Activated CD8-positive, alpha-beta T cell treated with anti-CD3 and anti-CD28 coated beads, Interleukin-2, amount 10 ng/mL, durations not matched to agents 7 days and 5 days (primary cell): ENCODE measurements around the gene MAPK6. TPM values are rescaled to one million over a fixed set of nuclear protein-coding genes. Genes with fewer than 3 reads are reported as not detected.
A peak's percentile ranks its signal among the peaks of the same experiment; 100 is the strongest.

ENCODE experiments used
- ATAC-seq: fragments of 150-1000 bp; cut with Tn5 transposase; one replicate; pipeline ENCODE4 v1.10.0; 2021; ENCODE audit warnings: moderate library complexity
- CTCF ChIA-PET: fragments of 350-600 bp; sonication (Branson Sonifier 250); formaldehyde crosslinking; loops from one replicate; lab custom pipeline; 2021; ENCODE audit warnings: antibody characterized with exemption; lab: Charles Lee
- POLR2A ChIA-PET: fragments of 350-600 bp; sonication (Branson Sonifier 250); formaldehyde crosslinking; loops from one replicate; lab custom pipeline; 2021; ENCODE audit warnings: antibody characterized with exemption; lab: Charles Lee
- DNase-seq: peaks from one replicate; pipeline ENCODE4 v3.0.0-alpha.2; 2020
- H3K27ac Mint-ChIP-seq: one replicate; pipeline ENCODE4 v1.8.0; 2021; ENCODE audit warnings: mild to moderate bottlenecking, mixed read lengths
- H3K27me3 Mint-ChIP-seq: one replicate; pipeline ENCODE4 v1.8.0; 2021; ENCODE audit warnings: low read depth, mixed read lengths
- H3K36me3 Mint-ChIP-seq: one replicate; pipeline ENCODE4 v1.8.0; 2021; ENCODE audit warnings: low read depth, mixed read lengths
- H3K4me1 Mint-ChIP-seq: one replicate; pipeline ENCODE4 v1.8.0; 2021; ENCODE audit warnings: low read depth, mixed read lengths
- H3K4me3 Mint-ChIP-seq: one replicate; pipeline ENCODE4 v1.8.0; 2021; ENCODE audit warnings: mild to moderate bottlenecking, mixed read lengths
- H3K9me3 Mint-ChIP-seq: one replicate; pipeline ENCODE4 v1.8.0; 2022; ENCODE audit warnings: mixed read lengths; ENCODE audit not compliant: insufficient read depth
- total RNA-seq, 2 experiments: library from RNA; stranded (reverse); gene quantifications; one replicate each; pipeline ENCODE4 v1.2.3, GENCODE V29; 2021

Gene MAPK6
- total RNA-seq, 2 experiments from 2014 or later, result 26.5 to 31.8 TPM

DNA sequence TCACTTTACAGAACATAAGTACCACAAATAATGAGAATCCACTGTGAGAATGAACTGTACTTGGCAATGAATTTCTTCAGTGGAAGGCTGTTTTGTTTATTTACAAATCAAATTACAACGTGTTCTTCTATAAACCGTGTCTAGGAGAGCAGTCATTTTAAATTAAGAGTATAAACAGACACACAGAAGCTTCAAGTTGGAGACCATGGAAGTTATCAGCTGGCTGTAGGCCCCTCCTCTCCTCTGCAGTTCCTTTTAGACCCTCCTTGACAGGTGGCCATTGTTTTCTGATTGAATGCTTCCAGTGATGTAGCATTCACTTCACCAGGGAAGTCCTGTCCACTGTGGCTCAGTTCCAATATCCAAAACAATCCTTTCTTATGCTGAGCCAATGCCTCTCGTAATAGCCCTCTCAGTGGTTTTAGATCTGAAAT is 7.3 kb upstream of the MAPK6 start:
- no peak for DNase-seq
- no peaks in the 10 kb centered on the region for H3K27me3 Mint-ChIP-seq
- no peak for ATAC-seq
- ChIA-PET POLR2A (interaction anchor here (0.9 to 1.1 kb wide), 2 partner anchors 40 to 167 kb away, joined by 3 read pairs; partner anchors contain the start of gene LEO1), CTCF (interaction anchor here (1.0 to 1.3 kb wide), 4 partner anchors 29 to 67 kb away, joined by 3 read pairs; partner anchors contain the start of gene LEO1)
- no peaks in the 10 kb centered on the region for H3K9me3 Mint-ChIP-seq
- H3K27ac Mint-ChIP-seq, result no peak overlapping the region
- H3K4me1 Mint-ChIP-seq, result peaks cover 51% of the 10 kb centered on the region
- H3K36me3 Mint-ChIP-seq, result peaks cover 1% of the 10 kb centered on the region
- no peak overlapping the region for H3K4me3 Mint-ChIP-seq

DNA sequence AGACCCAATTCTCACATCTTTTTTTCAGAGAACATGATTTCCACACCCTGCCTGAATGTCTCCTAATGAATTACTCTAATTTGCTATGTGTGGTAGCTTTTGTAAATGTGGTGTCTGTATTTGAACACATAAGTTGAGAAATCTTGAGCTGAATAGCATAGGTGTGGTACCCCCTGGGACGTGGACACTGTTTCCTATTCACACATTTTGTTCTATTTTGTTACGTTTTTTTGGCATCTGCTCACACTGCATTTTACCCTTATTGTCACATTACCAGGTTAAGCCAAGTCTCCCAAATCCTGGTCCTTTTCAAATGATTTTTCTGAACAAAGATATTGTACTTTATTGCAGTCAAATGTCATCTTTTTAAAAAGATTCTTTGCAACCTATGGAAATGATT is 6.8 kb upstream of the MAPK6 start:
- CTCF ChIA-PET, result interaction anchor here (1.0 to 1.3 kb wide), 4 partner anchors 28 to 67 kb away, joined by 3 read pairs; partner anchors contain the start of gene LEO1
- peaks cover 1% of the 10 kb centered on the region for H3K36me3 Mint-ChIP-seq
- POLR2A ChIA-PET, result no interaction called here
- H3K4me3 Mint-ChIP-seq, result no peak overlapping the region
- DNase-seq (no peak), ATAC-seq (no peak)
- H3K27ac Mint-ChIP-seq, result no peak overlapping the region
- no peaks in the 10 kb centered on the region for H3K27me3 Mint-ChIP-seq
- H3K4me1 Mint-ChIP-seq, result peaks cover 49% of the 10 kb centered on the region
- no peaks in the 10 kb centered on the region for H3K9me3 Mint-ChIP-seq

DNA sequence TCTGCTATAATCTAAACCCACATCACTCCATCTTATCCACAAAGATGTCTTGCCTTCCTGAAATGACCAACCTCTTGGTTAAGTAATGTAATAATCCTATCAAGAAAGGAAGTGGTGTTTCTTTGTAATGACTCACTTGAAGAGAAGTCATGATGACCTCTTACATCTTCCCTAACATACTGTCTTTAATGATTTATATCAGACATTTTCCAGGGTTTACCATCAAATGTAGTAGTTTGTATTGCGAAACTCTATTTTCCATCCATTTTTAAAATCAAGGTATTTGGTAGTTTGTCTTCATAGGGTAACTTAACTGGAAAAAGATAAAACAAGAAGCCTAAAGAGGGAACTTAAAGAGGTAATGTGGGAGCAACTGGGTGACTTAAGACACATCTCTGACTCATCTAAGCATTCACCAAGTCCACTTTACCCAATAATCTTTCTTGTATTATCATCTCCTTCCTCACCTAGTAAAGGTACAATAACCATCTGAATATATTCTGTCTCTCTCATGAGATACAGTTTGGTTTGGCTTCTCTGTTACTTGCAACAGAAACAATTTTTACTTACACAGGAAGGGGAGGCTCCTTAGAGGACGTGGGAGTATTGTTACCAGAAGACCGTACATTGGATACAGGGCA is 5.7 kb upstream of the MAPK6 start:
- Mint-ChIP-seq H3K4me3 (no peak overlapping the region), H3K27ac (peak overlapping the region; percentile 27)

DNA sequence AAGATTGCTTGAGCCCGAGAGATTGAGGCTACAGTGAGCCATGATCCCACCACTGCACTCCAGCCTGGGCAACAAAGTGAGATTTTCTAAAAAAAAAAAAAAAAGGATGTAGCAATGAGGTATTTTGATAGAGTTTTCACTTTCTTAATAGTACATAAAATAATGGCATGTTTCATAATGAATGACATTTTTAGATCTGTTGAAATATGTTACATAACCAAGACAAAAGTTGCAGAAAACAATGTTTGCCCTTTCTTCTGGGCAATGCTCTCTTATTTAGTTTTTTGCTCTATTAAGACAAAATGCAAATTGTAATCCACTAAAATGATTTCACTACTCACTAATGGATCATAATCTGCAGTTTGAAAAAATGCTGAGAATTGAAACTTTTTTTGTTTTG is 4.4 kb upstream of the MAPK6 start:
- POLR2A ChIA-PET, result no interaction called here
- CTCF ChIA-PET, result no interaction called here
- H3K4me3 Mint-ChIP-seq, result no peak overlapping the region

More for the DNA sequence above, 5.7 kb upstream of the MAPK6 start:
- Mint-ChIP-seq H3K4me1 (peaks cover 45% of the 10 kb centered on the region), H3K9me3 (no peaks in the 10 kb centered on the region), H3K27me3 (peaks cover 4% of the 10 kb centered on the region), H3K36me3 (peaks cover 1% of the 10 kb centered on the region)
- DNase-seq (no peak), ATAC-seq (peak; percentile 68)
- ChIA-PET CTCF (interaction anchor here (0.9 kb wide), 1 partner anchor 31 kb away, joined by 3 read pairs; no protein-coding TSS in a partner anchor), POLR2A (no interaction called here)

DNA sequence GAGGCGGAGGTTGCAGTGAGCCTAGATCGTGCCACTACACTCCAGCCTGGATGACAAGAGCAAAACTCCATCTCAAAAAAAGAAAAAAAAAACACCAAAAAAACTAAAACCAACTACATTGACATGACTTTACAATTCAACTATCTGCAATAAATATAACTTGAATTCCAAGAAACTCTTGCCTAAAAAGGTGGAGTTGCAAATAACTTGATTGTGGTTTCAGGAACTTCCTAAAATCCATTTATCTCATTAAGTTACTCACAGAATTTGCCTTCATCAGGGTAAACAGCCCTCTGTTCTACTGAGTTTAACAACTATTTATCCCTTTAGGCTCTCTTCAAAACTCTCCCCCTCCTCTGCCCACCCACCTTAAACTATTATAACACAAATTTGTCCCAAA is 2.7 kb upstream of the MAPK6 start:
- Mint-ChIP-seq H3K27ac (no peak overlapping the region), H3K36me3 (peaks cover 4% of the 10 kb centered on the region), H3K4me3 (no peak overlapping the region), H3K4me1 (peaks cover 49% of the 10 kb centered on the region), H3K27me3 (peaks cover 4% of the 10 kb centered on the region), H3K9me3 (no peaks in the 10 kb centered on the region)
- CTCF ChIA-PET, result no interaction called here
- POLR2A ChIA-PET, result interaction anchor here (0.6 kb wide), 1 partner anchor 45 kb away, joined by 3 read pairs; the partner anchor contains the start of gene LEO1
- ATAC-seq (no peak), DNase-seq (no peak)

More for the DNA sequence above, 4.4 kb upstream of the MAPK6 start:
- no peak overlapping the region for H3K27ac Mint-ChIP-seq
- ATAC-seq (no peak), DNase-seq (no peak)
- H3K36me3 Mint-ChIP-seq, result peaks cover 1% of the 10 kb centered on the region
- H3K27me3 Mint-ChIP-seq, result peaks cover 4% of the 10 kb centered on the region
- peaks cover 40% of the 10 kb centered on the region for H3K4me1 Mint-ChIP-seq
- no peaks in the 10 kb centered on the region for H3K9me3 Mint-ChIP-seq

DNA sequence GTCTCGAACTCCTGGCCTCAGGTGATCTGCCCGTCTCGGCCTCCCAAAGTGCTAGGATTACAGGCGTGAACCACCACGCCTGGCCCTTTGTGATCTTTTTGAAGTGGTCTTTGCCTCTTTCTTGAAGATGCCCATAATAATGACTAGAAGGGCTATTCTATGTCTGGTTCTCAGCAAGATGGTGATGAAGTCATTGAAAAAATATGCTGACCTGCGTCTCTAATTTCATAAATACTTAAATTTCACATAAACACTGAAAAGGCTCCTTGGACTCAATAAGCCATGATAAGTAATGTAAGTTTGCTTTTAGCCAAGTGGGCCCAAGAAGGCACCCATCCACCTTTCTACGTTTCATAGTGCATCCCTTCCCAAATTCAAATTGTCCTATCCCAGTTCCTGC is 775 bp upstream of the MAPK6 start:
- ChIA-PET POLR2A (interaction anchor here (0.6 kb wide), 1 partner anchor 212 kb away, joined by 3 read pairs; no protein-coding TSS in a partner anchor), CTCF (interaction anchor here (1.5 kb wide), 1 partner anchor 11 kb away, joined by 3 read pairs; no protein-coding TSS in a partner anchor)
- ATAC-seq (no peak), DNase-seq (no peak)
- Mint-ChIP-seq H3K36me3 (peaks cover 7% of the 10 kb centered on the region), H3K4me1 (peaks cover 47% of the 10 kb centered on the region), H3K27me3 (peaks cover 4% of the 10 kb centered on the region), H3K4me3 (peak overlapping the region; percentile 97), H3K27ac (peak overlapping the region; percentile 62), H3K9me3 (no peaks in the 10 kb centered on the region)

DNA sequence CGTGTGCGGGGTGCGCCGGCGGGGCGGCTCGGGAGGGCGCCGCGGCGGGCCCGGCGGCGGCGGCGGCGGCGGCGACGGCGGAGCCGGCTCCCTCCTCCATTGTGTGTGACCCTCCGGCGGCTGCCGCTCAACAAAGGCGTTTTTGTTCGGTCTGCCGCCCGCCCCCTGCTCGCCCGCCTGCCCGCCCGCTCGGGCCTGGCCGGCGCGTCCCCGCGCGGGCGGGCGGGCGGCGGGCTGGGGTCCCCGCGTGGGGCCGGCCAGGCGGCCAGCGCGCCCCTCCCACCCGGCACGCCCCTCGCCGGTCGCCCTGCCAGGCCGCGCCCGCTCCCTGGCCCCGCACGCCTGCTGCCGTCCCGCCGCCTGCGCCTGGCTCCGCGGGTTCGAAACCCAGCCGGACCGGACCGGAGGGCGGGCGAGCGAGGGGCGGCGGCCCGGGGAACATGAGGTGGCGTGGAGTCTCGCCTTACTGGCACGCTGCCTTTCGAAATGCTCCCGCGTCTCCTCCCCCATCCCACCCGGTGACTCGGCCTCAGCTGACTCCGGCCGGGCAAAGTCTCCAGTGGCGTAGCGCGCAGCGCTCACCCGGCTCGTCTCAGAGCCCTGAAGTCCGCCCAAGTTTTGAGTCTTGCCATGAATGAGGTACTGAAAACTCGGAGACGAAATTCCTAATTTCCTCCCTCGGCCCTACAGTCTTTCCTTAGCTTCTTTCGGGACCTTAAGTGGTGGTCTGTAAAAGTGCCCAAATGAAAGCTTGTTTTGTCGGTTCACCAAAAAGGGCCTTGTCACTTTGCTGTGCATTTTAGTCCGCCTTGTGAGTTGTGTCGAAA is 588 bp downstream of the MAPK6 start:
- Mint-ChIP-seq H3K9me3 (no peaks in the 10 kb centered on the region), H3K36me3 (peaks cover 7% of the 10 kb centered on the region), H3K4me1 (peaks cover 38% of the 10 kb centered on the region), H3K4me3 (peak overlapping the region; percentile 97), H3K27ac (peak overlapping the region; percentile 99), H3K27me3 (peaks cover 4% of the 10 kb centered on the region)
- DNase-seq, result peak; percentile 74
- ChIA-PET POLR2A (interaction anchor here (0.7 to 2.4 kb wide), 12 partner anchors 10 to 604 kb away, joined by 3 to 23 read pairs (median 5); partner anchors contain the start of gene LEO1), CTCF (interaction anchor here (0.6 to 2.5 kb wide), 12 partner anchors 13 to 189 kb away, joined by 3 to 22 read pairs (median 4); no protein-coding TSS in a partner anchor)
- ATAC-seq, result peak; percentile 63

DNA sequence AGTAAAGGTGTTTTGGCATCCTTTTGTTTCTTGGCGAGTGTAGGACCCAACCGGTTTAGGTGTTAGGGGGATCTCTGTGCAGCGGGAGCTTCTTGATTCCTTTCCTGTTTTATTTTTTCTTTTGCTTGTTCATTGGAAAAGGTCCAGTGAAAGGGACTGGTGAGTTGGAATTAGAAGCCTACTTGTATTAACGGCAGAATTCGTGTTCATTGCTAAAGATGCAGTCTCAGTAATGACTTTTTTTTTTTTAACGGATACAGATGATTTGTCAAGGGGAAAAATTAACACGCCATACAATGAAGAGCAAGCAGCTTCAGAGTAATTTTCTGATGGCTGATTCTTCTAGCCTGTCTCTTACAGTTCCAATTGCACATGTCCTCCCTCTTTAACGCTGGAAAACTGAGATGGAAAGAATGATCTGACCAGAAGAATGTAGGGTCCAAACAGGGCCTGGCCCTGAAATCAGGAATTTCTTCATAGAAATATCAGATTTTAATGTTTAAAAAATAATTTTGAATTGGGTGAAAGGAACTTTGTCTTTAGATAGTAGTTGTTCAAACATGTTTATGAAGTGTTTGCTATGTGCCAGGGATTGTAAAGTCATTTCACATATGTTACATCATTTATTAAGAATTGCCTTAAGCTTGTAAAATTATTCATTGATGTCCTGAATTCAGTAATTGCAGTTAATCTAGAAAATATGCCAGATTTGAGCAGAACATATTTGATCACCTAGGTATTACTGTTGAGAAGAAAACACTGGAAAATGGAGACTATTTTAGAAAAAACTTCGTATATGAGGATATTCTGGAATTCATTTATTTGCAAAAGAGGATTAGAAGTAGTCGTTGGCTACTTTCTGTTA is 1.4 kb downstream of the MAPK6 start:
- Mint-ChIP-seq H3K4me3 (peak overlapping the region; percentile 87), H3K9me3 (no peaks in the 10 kb centered on the region), H3K36me3 (peaks cover 7% of the 10 kb centered on the region), H3K4me1 (peaks cover 38% of the 10 kb centered on the region), H3K27me3 (peaks cover 4% of the 10 kb centered on the region), H3K27ac (peak overlapping the region; percentile 91)
- CTCF ChIA-PET, result interaction anchor here (0.6 to 2.5 kb wide), 12 partner anchors 14 to 188 kb away, joined by 3 to 22 read pairs (median 4); no protein-coding TSS in a partner anchor
- ATAC-seq, result no peak
- no peak for DNase-seq
- POLR2A ChIA-PET, result interaction anchor here (0.7 to 2.4 kb wide), 13 partner anchors 9 to 603 kb away, joined by 3 to 23 read pairs (median 5); partner anchors contain the start of gene LEO1

DNA sequence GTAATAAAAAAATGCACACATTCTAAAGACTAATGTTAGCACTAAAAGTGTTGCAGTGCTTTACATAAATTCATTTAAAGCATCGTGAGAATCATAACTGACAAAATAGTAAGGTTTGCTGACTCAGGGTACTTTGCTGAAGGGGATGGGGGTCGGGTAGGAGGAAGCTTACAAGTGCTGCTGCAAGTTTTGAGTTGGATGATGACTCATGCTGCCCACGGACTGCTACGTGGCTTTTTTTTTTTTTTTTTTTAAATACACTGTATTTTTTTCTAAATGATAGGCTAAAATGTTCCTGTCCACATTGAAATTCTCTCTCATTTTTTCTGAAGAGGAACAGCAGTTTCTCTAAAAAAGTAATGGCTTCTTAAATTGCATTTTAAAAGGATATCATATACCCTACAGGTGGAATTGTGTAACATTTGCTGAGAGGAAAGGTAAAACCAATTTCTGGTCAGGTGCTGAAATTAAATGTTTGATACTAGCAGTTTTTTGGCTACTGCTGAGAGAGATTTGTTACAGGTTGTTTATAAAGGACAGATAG is 2.2 kb downstream of the MAPK6 start:
- ChIA-PET CTCF (interaction anchor here (1.5 to 2.5 kb wide), 5 partner anchors 14 to 187 kb away, joined by 3 to 22 read pairs (median 3); no protein-coding TSS in a partner anchor), POLR2A (interaction anchor here (1.9 to 2.4 kb wide), 2 partner anchors 26 to 40 kb away, joined by 10 to 23 read pairs; no protein-coding TSS in a partner anchor)
- DNase-seq (peak; percentile 74), ATAC-seq (peak; percentile 33)
- peak overlapping the region; percentile 91 for H3K27ac Mint-ChIP-seq
- peaks cover 4% of the 10 kb centered on the region for H3K27me3 Mint-ChIP-seq
- peaks cover 38% of the 10 kb centered on the region for H3K4me1 Mint-ChIP-seq
- H3K4me3 Mint-ChIP-seq, result peak overlapping the region; percentile 87
- peaks cover 9% of the 10 kb centered on the region for H3K36me3 Mint-ChIP-seq
- H3K9me3 Mint-ChIP-seq, result no peaks in the 10 kb centered on the region

DNA sequence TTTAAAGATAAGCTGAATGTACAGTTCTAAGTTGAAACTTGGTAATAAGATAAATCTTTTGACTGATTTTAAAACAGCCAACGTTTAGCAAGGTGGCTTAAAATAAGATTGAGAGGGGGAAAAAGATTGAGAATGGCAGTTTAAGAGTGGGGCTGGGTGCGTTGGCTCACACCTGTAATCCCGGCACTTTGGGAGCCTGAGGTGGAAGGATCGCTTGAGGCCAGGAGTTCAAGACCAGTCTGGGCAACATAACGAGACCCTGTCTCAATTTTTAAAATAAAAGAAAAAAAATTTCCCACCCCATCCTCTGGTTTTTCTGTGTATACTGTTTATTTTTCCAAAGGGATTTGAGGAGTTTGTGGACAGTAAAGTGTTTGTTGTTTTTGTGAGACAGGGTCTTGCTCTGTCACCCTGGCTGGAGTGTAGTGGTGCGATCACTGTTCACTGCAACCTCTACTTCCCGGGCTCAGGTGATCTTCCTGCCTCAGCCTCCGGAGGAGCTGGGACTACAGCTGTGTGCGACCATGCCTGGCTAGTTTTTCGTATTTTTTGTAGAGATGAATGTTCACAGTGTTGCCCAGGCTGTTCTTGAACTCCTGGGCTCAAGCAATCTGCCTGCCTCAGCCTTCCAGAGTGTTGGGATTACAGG is 3.0 kb downstream of the MAPK6 start:
- Mint-ChIP-seq H3K27ac (no peak overlapping the region), H3K4me1 (peaks cover 38% of the 10 kb centered on the region), H3K36me3 (peaks cover 9% of the 10 kb centered on the region), H3K9me3 (no peaks in the 10 kb centered on the region), H3K27me3 (peaks cover 4% of the 10 kb centered on the region), H3K4me3 (no peak overlapping the region)
- POLR2A ChIA-PET, result no interaction called here
- CTCF ChIA-PET, result interaction anchor here (1.5 to 2.5 kb wide), 3 partner anchors 24 to 186 kb away, joined by 3 to 22 read pairs (median 4); no protein-coding TSS in a partner anchor
- ATAC-seq (no peak), DNase-seq (no peak)
